ENCODE measurements around the gene RXFP4.

Gene RXFP4

GRCh38 chr1:155989242-155990004 lies 48.0 kb downstream of the RXFP4 start:
- DNase-seq (ENCODE audit: low read depth), result peak; percentile 68
- peak overlapping the region; percentile 17 for H3K4me3 ChIP-seq (ENCODE audit: control insufficient read depth, low read depth, low read length)
- TF ChIP-seq CTCF (conservative IDR thresholded peaks at IDR 0.05; ENCODE audit: control insufficient read depth, insufficient read depth, low read depth, low read length), result peak; percentile 97

GRCh38 chr1:155990005-155990739 lies 48.7 kb downstream of the RXFP4 start:
- no peak for DNase-seq (ENCODE audit: low read depth)
- H3K4me3 ChIP-seq (ENCODE audit: control insufficient read depth, low read depth, low read length), result no peak overlapping the region
- no peak for TF ChIP-seq CTCF (conservative IDR thresholded peaks at IDR 0.05; ENCODE audit: control insufficient read depth, insufficient read depth, low read depth, low read length)
